ENCODE results near the gene IGF2R.
"Not testable (repeated sequence)": the region's sequence is repeated elsewhere in the genome, so short reads cannot be mapped to it uniquely, and the experiment has no call there.

The IGF2R gene

GRCh38 chr6:160117137-160117536 lies 148.3 kb downstream of the IGF2R start:
- Histone ChIP-seq H4K20me1 (no peaks in the 10 kb centered on the region), H3K4me2 (no peak overlapping the region), H3K4me3 (no peak overlapping the region), H3K27ac (no peak overlapping the region), H3K4me1 (no peaks in the 10 kb centered on the region), H3K27me3 (no peaks in the 10 kb centered on the region), H3K36me3 (peaks cover 12 to 64% (median 26%) of the 10 kb centered on the region in 11 experiments; a peak in 20 of 22 replicates), H3K9me3 (replicated peaks in 1 of 11) (peaks cover 34 to 49% (median 39%) of the 10 kb centered on the region in 11 experiments), H3K9ac (no peak overlapping the region)
- TF ChIP-seq Cebpa-rat (IDR thresholded peaks at IDR 0.05), result no peak

- no peak overlapping the region for H3K4me3 ChIP-seq
- H4K20me1 ChIP-seq, result no peaks in the 10 kb centered on the region; a peak in 2 of 22 replicates
- H3K27ac ChIP-seq, result no peak overlapping the region
- no peaks in the 10 kb centered on the region for H3K4me1 ChIP-seq
- H3K4me2 ChIP-seq, result no peak overlapping the region
- H3K9ac ChIP-seq, result no peak overlapping the region
- no peak for TF ChIP-seq Cebpa-rat (IDR thresholded peaks at IDR 0.05)
- H3K36me3 ChIP-seq, result peaks cover 12 to 54% (median 26%) of the 10 kb centered on the region in 11 experiments; a peak in 20 of 22 replicates
- H3K9me3 ChIP-seq (replicated peaks in 1 of 11), result peaks cover 34 to 49% (median 39%) of the 10 kb centered on the region in 11 experiments
- H3K27me3 ChIP-seq, result no peaks in the 10 kb centered on the region
Measured at GRCh38 chr6:160118620-160119229, 149.8 kb downstream of the IGF2R start.

GRCh38 chr6:160120087-160120486 lies 151.2 kb downstream of the IGF2R start:
- Histone ChIP-seq H3K4me3 (no peak overlapping the region), H3K9ac (no peak overlapping the region), H4K20me1 (no peaks in the 10 kb centered on the region; a peak in 2 of 22 replicates), H3K4me2 (no peak overlapping the region), H3K36me3 (peaks cover 12 to 53% (median 26%) of the 10 kb centered on the region in 11 experiments; a peak in 20 of 22 replicates), H3K9me3 (replicated peaks in 1 of 11) (peaks cover 32 to 41% (median 39%) of the 10 kb centered on the region in 11 experiments), H3K27me3 (no peaks in the 10 kb centered on the region), H3K4me1 (no peaks in the 10 kb centered on the region), H3K27ac (no peak overlapping the region)
- no peak for TF ChIP-seq Cebpa-rat (IDR thresholded peaks at IDR 0.05)

- peaks cover 8 to 38% (median 23%) of the 10 kb centered on the region in 11 experiments; a peak in 20 of 22 replicates for H3K36me3 ChIP-seq
- H3K9me3 ChIP-seq (replicated peaks in 1 of 11), result peaks cover 21 to 26% (median 25%) of the 10 kb centered on the region in 11 experiments
- no peaks in the 10 kb centered on the region for H3K4me1 ChIP-seq
- TF ChIP-seq Cebpa-rat (IDR thresholded peaks at IDR 0.05), result no peak
- no peak within 1 kb of the TSS for H3K4me2 ChIP-seq
- no peak within 1 kb of the TSS for H3K4me3 ChIP-seq
- H4K20me1 ChIP-seq, result no peaks in the 10 kb centered on the region; a peak in 2 of 22 replicates
- H3K9ac ChIP-seq, result no peak within 1 kb of the TSS
- H3K27me3 ChIP-seq, result no peaks in the 10 kb centered on the region
- H3K27ac ChIP-seq, result no peak within 1 kb of the TSS
Measured at GRCh38 chr6:160121558-160121957, 152.7 kb downstream of the IGF2R start, which contains the start of gene SLC22A1. SLC22A1 (plus strand) TSS chr6:160121815; CDS start chr6:160121936, 121 bp downstream.

GRCh38 chr6:160121981-160122380 lies 153.1 kb downstream of the IGF2R start:
- peaks cover 17 to 22% (median 21%) of the 10 kb centered on the region in 11 experiments for H3K9me3 ChIP-seq (replicated peaks in 1 of 11)
- peaks cover 5 to 34% (median 19%) of the 10 kb centered on the region in 11 experiments; a peak in 19 of 22 replicates for H3K36me3 ChIP-seq
- no peak overlapping the region for H3K27ac ChIP-seq
- no peak overlapping the region for H3K4me3 ChIP-seq
- H3K4me2 ChIP-seq, result no peak overlapping the region
- H3K9ac ChIP-seq, result no peak overlapping the region
- no peaks in the 10 kb centered on the region for H3K27me3 ChIP-seq
- H3K4me1 ChIP-seq, result no peaks in the 10 kb centered on the region
- H4K20me1 ChIP-seq, result no peaks in the 10 kb centered on the region; a peak in 2 of 22 replicates
- no peak for TF ChIP-seq Cebpa-rat (IDR thresholded peaks at IDR 0.05)

GRCh38 chr6:160122744-160123143 lies 153.9 kb downstream of the IGF2R start:
- H3K27ac ChIP-seq, result no peak overlapping the region
- peaks cover 9 to 15% (median 14%) of the 10 kb centered on the region in 11 experiments for H3K9me3 ChIP-seq (replicated peaks in 1 of 11)
- H3K36me3 ChIP-seq, result peaks cover 0 to 27% (median 11%) of the 10 kb centered on the region in 11 experiments; a peak in 17 of 22 replicates
- H3K4me2 ChIP-seq, result no peak overlapping the region
- no peaks in the 10 kb centered on the region for H3K4me1 ChIP-seq
- H3K4me3 ChIP-seq, result no peak overlapping the region
- no peaks in the 10 kb centered on the region for H3K27me3 ChIP-seq
- no peaks in the 10 kb centered on the region; a peak in 2 of 22 replicates for H4K20me1 ChIP-seq
- H3K9ac ChIP-seq, result no peak overlapping the region
- no peak for TF ChIP-seq Cebpa-rat (IDR thresholded peaks at IDR 0.05)

GRCh38 chr6:160124007-160124406 lies 155.1 kb downstream of the IGF2R start:
- H3K4me1 ChIP-seq, result no peaks in the 10 kb centered on the region
- peaks cover 0 to 14% (median 0%) of the 10 kb centered on the region in 11 experiments; a peak in 3 of 22 replicates for H3K36me3 ChIP-seq
- TF ChIP-seq Cebpa-rat (IDR thresholded peaks at IDR 0.05), result no peak
- no peak overlapping the region for H3K4me3 ChIP-seq
- no peak overlapping the region for H3K9ac ChIP-seq
- no peak overlapping the region for H3K4me2 ChIP-seq
- no peaks in the 10 kb centered on the region for H3K27me3 ChIP-seq
- H3K9me3 ChIP-seq (replicated peaks in 1 of 11), result peaks cover 0 to 2% (median under 1%) of the 10 kb centered on the region in 11 experiments; a peak in 12 of 22 replicates
- no peak overlapping the region for H3K27ac ChIP-seq
- H4K20me1 ChIP-seq, result no peaks in the 10 kb centered on the region; a peak in 2 of 22 replicates

GRCh38 chr6:160124605-160125004 lies 155.7 kb downstream of the IGF2R start:
- Histone ChIP-seq H3K27me3 (no peaks in the 10 kb centered on the region), H3K27ac (no peak overlapping the region), H3K36me3 (peaks cover 0 to 14% (median 0%) of the 10 kb centered on the region in 11 experiments; a peak in 2 of 22 replicates), H3K4me1 (no peaks in the 10 kb centered on the region), H3K9ac (no peak overlapping the region), H3K4me3 (no peak overlapping the region), H4K20me1 (no peaks in the 10 kb centered on the region; a peak in 2 of 22 replicates), H3K9me3 (replicated peaks in 1 of 11) (no peaks in the 10 kb centered on the region), H3K4me2 (no peak overlapping the region)
- no peak for TF ChIP-seq Cebpa-rat (IDR thresholded peaks at IDR 0.05)

- not testable (repeated sequence) for H3K4me1 ChIP-seq, H3K27ac ChIP-seq
Measured at GRCh38 chr6:160125105-160125504, 156.2 kb downstream of the IGF2R start.

More at GRCh38 chr6:160125105-160125504, 156.2 kb downstream of the IGF2R start:
- H3K9me3 ChIP-seq (replicated peaks in 1 of 11); H3K4me2 ChIP-seq; H3K27me3 ChIP-seq; H3K4me3 ChIP-seq; H3K9ac ChIP-seq; H4K20me1 ChIP-seq: not testable (repeated sequence)
- H3K36me3 ChIP-seq, result peaks cover 0 to 14% (median 0%) of the 10 kb centered on the region in 11 experiments; a peak in 2 of 22 replicates

Data from BLaER1 treated with 17β-estradiol and CSF1 and Interleukin-3, amounts not matched to agents 10 nM and 100 nM (cell line).